Keratinocyte (primary cell): ENCODE data around the gene SFXN3. TPM values are rescaled to one million over a fixed set of nuclear protein-coding genes. Genes with fewer than 3 reads are reported as not detected.

ENCODE experiments used
- DNase-seq: peaks from one replicate; pipeline ENCODE4 v3.0.0-alpha.2; 2011; ENCODE audit warnings: low read depth, missing footprints, low spot score
- FAIRE-seq: peaks from 2 replicates; lab custom pipeline; 2011; peaks lifted over from hg19 to GRCh38; lab: Jason Lieb, UNC
- H2AFZ ChIP-seq: 2 replicates; pipeline ENCODE4 v1.6.0; 2012; ENCODE audit warnings: low read length, control low read depth, inconsistent platforms; ENCODE audit not compliant: control insufficient read depth
- H3K27ac ChIP-seq: 2 replicates; pipeline ENCODE4 v1.5.1; 2011; ENCODE audit warnings: low read length; ENCODE audit not compliant: control insufficient read depth, insufficient read depth
- H3K27me3 ChIP-seq: 3 replicates; pipeline ENCODE4 v1.6.0; 2011; ENCODE audit warnings: low read length; ENCODE audit not compliant: control insufficient read depth, insufficient read depth; ENCODE audit errors: extremely low read depth
- H3K36me3 ChIP-seq, 2 experiments: 2 replicates in 1 of 2; 3 replicates in 1 of 2; pipeline ENCODE4 v1.5.1; 2011; ENCODE audit warnings: low read length in 2 of 2, mild to moderate bottlenecking in 1 of 2; ENCODE audit not compliant: control insufficient read depth in 2 of 2, insufficient read depth in 2 of 2; ENCODE audit errors: extremely low read depth in 1 of 2
- H3K4me1 ChIP-seq: 3 replicates; pipeline ENCODE4 v1.5.1; 2011; ENCODE audit warnings: low read length; ENCODE audit not compliant: control insufficient read depth, insufficient read depth; ENCODE audit errors: extremely low read depth
- H3K4me2 ChIP-seq: 3 replicates; pipeline ENCODE4 v1.6.0; 2011; ENCODE audit warnings: low read depth, low read length; ENCODE audit not compliant: control insufficient read depth, insufficient read depth; ENCODE audit errors: extremely low read depth
- H3K4me3 ChIP-seq, 3 experiments: fragments of 200-600 bp in 1 of 3; sonication (generic) in 1 of 3; 2 replicates in 2 of 3; 3 replicates in 1 of 3; pipeline ENCODE4 v1.5.1; 2011 to 2016; ENCODE audit warnings: low read length in 3 of 3, mild to moderate bottlenecking in 3 of 3, control low read depth in 2 of 3, inconsistent platforms in 1 of 3, low read depth in 1 of 3, mixed read lengths in 1 of 3, mixed run types in 1 of 3, moderate library complexity in 1 of 3; ENCODE audit not compliant: control insufficient read depth in 2 of 3, insufficient read depth in 2 of 3; ENCODE audit errors: extremely low read depth in 1 of 3
- H3K79me2 ChIP-seq: 2 replicates; pipeline ENCODE4 v1.6.0; 2012; ENCODE audit warnings: low read length; ENCODE audit not compliant: control insufficient read depth, insufficient read depth
- H3K9ac ChIP-seq: 3 replicates; pipeline ENCODE4 v1.6.0; 2011; ENCODE audit warnings: low read length; ENCODE audit not compliant: control insufficient read depth, insufficient read depth; ENCODE audit errors: extremely low read depth
- H3K9me1 ChIP-seq: 3 replicates; pipeline ENCODE4 v1.6.0; 2011; ENCODE audit warnings: low read length; ENCODE audit not compliant: control insufficient read depth, insufficient read depth; ENCODE audit errors: extremely low read depth
- H3K9me3 ChIP-seq: 2 replicates; pipeline ENCODE4 v1.5.1; 2012; ENCODE audit warnings: low read depth, low read length; ENCODE audit not compliant: control insufficient read depth
- H4K20me1 ChIP-seq: 3 replicates; pipeline ENCODE4 v1.6.0; 2011; ENCODE audit warnings: low read length; ENCODE audit not compliant: control insufficient read depth, insufficient read depth; ENCODE audit errors: extremely low read depth
- CTCF ChIP-seq, 3 experiments: IDR thresholded peaks in 1 of 3; conservative IDR thresholded peaks in 1 of 3; optimal IDR thresholded peaks in 1 of 3; 2 replicates in 2 of 3; 3 replicates in 1 of 3; pipeline versions ENCODE3 to v1.5.1; 2011; ENCODE audit warnings: low read length in 3 of 3, mild to moderate bottlenecking in 3 of 3, moderate library complexity in 2 of 3, control low read depth in 1 of 3, inconsistent platforms in 1 of 3; ENCODE audit not compliant: insufficient read depth in 2 of 3; ENCODE audit errors: extremely low read depth in 1 of 3
- EZH2 ChIP-seq: IDR thresholded peaks from one replicate; pipeline ENCODE4 v1.6.1; 2012; ENCODE audit warnings: inconsistent platforms, mild to moderate bottlenecking, low read length, moderate library complexity
- dilution Hi-C: fragments of 300-500 bp; cut with MboI; formaldehyde crosslinking; loops from one replicate; pipeline ENCODE4 v1.7.0; 2020; ENCODE audit warnings: low sequenced_read_pairs; ENCODE audit not compliant: extremely low pct_ligation_motif_present
- polyA plus RNA-seq, 5 experiments: library from polyadenylated mRNA; depleted of rRNA in 3 of 5; stranded (reverse) in 3 of 5; stranded (forward) in 1 of 5; unstranded in 1 of 5; fragments of >200 nt; gene quantifications; 1 replicate in 1 of 5; 2 replicates in 3 of 5; 3 replicates in 1 of 5; pipeline versions ENCODE4 v1.2.1 to v1.2.3, GENCODE V29; 2011 to 2012; ENCODE audit warnings: missing spikeins in 2 of 5, low read depth in 1 of 5, low replicate concordance in 1 of 5

The SFXN3 gene
- polyA plus RNA-seq, 1 donor (not counting 4 experiments of a cell fraction or from before 2014, with no cell fraction given) = 77.0 TPM

GRCh38 chr10:101036726-101037125 lies 5.7 kb downstream of the SFXN3 start:
- H3K9ac ChIP-seq = no peak overlapping the region
- DNase-seq (no peak), FAIRE-seq (no peak)
- peaks cover 17% of the 10 kb centered on the region for H3K4me1 ChIP-seq
- H3K4me2 ChIP-seq = no peak overlapping the region
- no peak overlapping the region for H3K27ac ChIP-seq
- no peaks in the 10 kb centered on the region for H3K9me1 ChIP-seq
- no peaks in the 10 kb centered on the region for H4K20me1 ChIP-seq
- H2AFZ ChIP-seq = no peak overlapping the region
- H3K27me3 ChIP-seq = no peaks in the 10 kb centered on the region
- dilution Hi-C loops = no loop called here
- H3K79me2 ChIP-seq = peaks cover 5% of the 10 kb centered on the region
- H3K36me3 ChIP-seq = peaks cover 21 to 49% of the 10 kb centered on the region in 2 experiments
- no peaks in the 10 kb centered on the region for H3K9me3 ChIP-seq
- no peak for TF ChIP-seq EZH2
- no peak for TF ChIP-seq CTCF (optimal IDR thresholded peaks at IDR 0.05 in 1 of 3, IDR thresholded peaks at IDR 0.05 in 1 of 3, conservative IDR thresholded peaks at IDR 0.05 in 1 of 3; ENCODE audit: extremely low read depth in 1 of 3, insufficient read depth in 2 of 3, low read length in 3 of 3)
- no peak overlapping the region for H3K4me3 ChIP-seq

GRCh38 chr10:101038484-101038883 lies 7.5 kb downstream of the SFXN3 start:
- FAIRE-seq = no peak
- Histone ChIP-seq H3K36me3 (peaks cover 21 to 49% of the 10 kb centered on the region in 2 experiments), H4K20me1 (no peaks in the 10 kb centered on the region), H2AFZ (no peak overlapping the region), H3K9ac (no peak overlapping the region), H3K4me2 (no peak overlapping the region), H3K27me3 (no peaks in the 10 kb centered on the region), H3K79me2 (peaks cover 3% of the 10 kb centered on the region), H3K4me3 (no peak overlapping the region), H3K9me3 (no peaks in the 10 kb centered on the region), H3K4me1 (peaks cover 7% of the 10 kb centered on the region), H3K27ac (no peak overlapping the region), H3K9me1 (no peaks in the 10 kb centered on the region)
- DNase-seq = no peak
- TF ChIP-seq EZH2 (no peak), CTCF (optimal IDR thresholded peaks at IDR 0.05 in 1 of 3, IDR thresholded peaks at IDR 0.05 in 1 of 3, conservative IDR thresholded peaks at IDR 0.05 in 1 of 3; ENCODE audit: extremely low read depth in 1 of 3, insufficient read depth in 2 of 3, low read length in 3 of 3) (no peak)
- dilution Hi-C loops = no loop called here
